Activated CD4-positive, alpha-beta memory T cell treated with anti-CD3 and anti-CD28 coated beads, Interleukin-2, amount 10 ng/mL, durations not matched to agents 7 days and 5 days (primary cell): ENCODE data around the gene REPS2. TPM values are rescaled to one million over a fixed set of nuclear protein-coding genes. Genes with fewer than 3 reads are reported as not detected.

Source experiments
- CTCF ChIA-PET: fragments of 350-600 bp; sonication (Branson Sonifier 250); formaldehyde crosslinking; loops from one replicate; lab custom pipeline; 2021; ENCODE audit warnings: antibody characterized with exemption, inconsistent platforms; lab: Charles Lee
- POLR2A ChIA-PET: fragments of 350-600 bp; sonication (Branson Sonifier 250); formaldehyde crosslinking; loops from one replicate; lab custom pipeline; 2021; ENCODE audit warnings: antibody characterized with exemption; lab: Charles Lee
- DNase-seq: peaks from one replicate; pipeline ENCODE4 v3.0.0-alpha.2; 2020
- H3K27ac Mint-ChIP-seq: one replicate; pipeline ENCODE4 v1.8.0; 2021; ENCODE audit warnings: mild to moderate bottlenecking, mixed read lengths
- H3K27me3 Mint-ChIP-seq: one replicate; pipeline ENCODE4 v1.8.0; 2021; ENCODE audit warnings: mixed read lengths
- H3K36me3 Mint-ChIP-seq: one replicate; pipeline ENCODE4 v1.8.0; 2021; ENCODE audit warnings: low read depth, mixed read lengths
- H3K4me1 Mint-ChIP-seq: one replicate; pipeline ENCODE4 v1.8.0; 2021; ENCODE audit warnings: mixed read lengths
- H3K4me3 Mint-ChIP-seq: one replicate; pipeline ENCODE4 v1.8.0; 2021; ENCODE audit warnings: mild to moderate bottlenecking, mixed read lengths
- H3K9me3 Mint-ChIP-seq: one replicate; pipeline ENCODE4 v1.8.0; 2021; ENCODE audit warnings: mixed read lengths
- total RNA-seq, 2 experiments: library from RNA; stranded (reverse); gene quantifications; one replicate each; pipeline ENCODE4 v1.2.3, GENCODE V29; 2021

The REPS2 gene
- total RNA-seq, 2 experiments from 2014 or later, result 0.10 TPM

- POLR2A ChIA-PET, result no interaction called here
- Mint-ChIP-seq H3K4me3 (no peak overlapping the region), H3K36me3 (no peaks in the 10 kb centered on the region), H3K27me3 (no peaks in the 10 kb centered on the region), H3K9me3 (no peaks in the 10 kb centered on the region), H3K4me1 (no peaks in the 10 kb centered on the region), H3K27ac (no peak overlapping the region)
- no peak for DNase-seq
- CTCF ChIA-PET, result no interaction called here
Observed at GRCh38 chrX:17095161-17095560, 148.7 kb downstream of the REPS2 start.

- H3K9me3 Mint-ChIP-seq, result no peaks in the 10 kb centered on the region
- no peaks in the 10 kb centered on the region for H3K36me3 Mint-ChIP-seq
- no peaks in the 10 kb centered on the region for H3K4me1 Mint-ChIP-seq
- H3K4me3 Mint-ChIP-seq, result no peak overlapping the region
- DNase-seq, result no peak
- CTCF ChIA-PET, result no interaction called here
- POLR2A ChIA-PET, result no interaction called here
- no peaks in the 10 kb centered on the region for H3K27me3 Mint-ChIP-seq
- no peak overlapping the region for H3K27ac Mint-ChIP-seq
Observed at GRCh38 chrX:17098516-17099247, 152.2 kb downstream of the REPS2 start.

DNA sequence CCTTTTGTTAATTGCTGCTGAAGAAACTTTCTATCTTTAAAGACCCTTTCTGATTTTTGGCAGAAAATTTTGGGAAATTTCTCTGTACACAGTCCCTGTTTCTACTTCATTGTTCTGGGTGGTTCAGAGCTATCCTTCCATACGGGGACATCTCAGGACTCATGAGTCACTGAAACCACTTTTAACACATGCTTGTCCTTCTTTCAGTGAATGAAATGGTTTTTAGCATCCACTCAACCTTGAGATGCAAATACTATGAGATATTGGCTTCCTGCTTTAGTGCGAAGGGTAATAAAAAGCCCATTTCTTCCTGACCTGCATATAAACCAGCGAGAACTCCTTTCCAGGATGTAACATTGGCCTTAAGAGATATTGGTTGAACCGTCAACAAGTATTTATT is 158.0 kb downstream of the REPS2 start:
- Mint-ChIP-seq H3K27me3 (no peaks in the 10 kb centered on the region), H3K4me1 (no peaks in the 10 kb centered on the region), H3K4me3 (no peak overlapping the region), H3K27ac (no peak overlapping the region), H3K36me3 (no peaks in the 10 kb centered on the region), H3K9me3 (no peaks in the 10 kb centered on the region)
- no peak for DNase-seq
- ChIA-PET POLR2A (no interaction called here), CTCF (no interaction called here)

- H3K27ac Mint-ChIP-seq, result no peak overlapping the region
- H3K4me1 Mint-ChIP-seq, result no peaks in the 10 kb centered on the region
- H3K27me3 Mint-ChIP-seq, result no peaks in the 10 kb centered on the region
- CTCF ChIA-PET, result no interaction called here
- H3K4me3 Mint-ChIP-seq, result no peak overlapping the region
- H3K36me3 Mint-ChIP-seq, result no peaks in the 10 kb centered on the region
- POLR2A ChIA-PET, result no interaction called here
- H3K9me3 Mint-ChIP-seq, result no peaks in the 10 kb centered on the region
- DNase-seq, result no peak
Observed at GRCh38 chrX:17120816-17121215, 174.4 kb downstream of the REPS2 start.

- no peak overlapping the region for H3K4me3 Mint-ChIP-seq
- no peak for DNase-seq
- ChIA-PET CTCF (no interaction called here), POLR2A (no interaction called here)
- H3K9me3 Mint-ChIP-seq, result no peaks in the 10 kb centered on the region
- H3K36me3 Mint-ChIP-seq, result no peaks in the 10 kb centered on the region
- no peaks in the 10 kb centered on the region for H3K4me1 Mint-ChIP-seq
- H3K27me3 Mint-ChIP-seq, result no peaks in the 10 kb centered on the region
- no peak overlapping the region for H3K27ac Mint-ChIP-seq
Observed at GRCh38 chrX:17154001-17154400, 207.5 kb downstream of the REPS2 start.

GRCh38 chrX:17160975-17161374 is 214.5 kb downstream of the REPS2 start:
- POLR2A ChIA-PET, result no interaction called here
- Mint-ChIP-seq H3K27me3 (no peaks in the 10 kb centered on the region), H3K36me3 (no peaks in the 10 kb centered on the region), H3K4me3 (no peak overlapping the region), H3K27ac (no peak overlapping the region), H3K4me1 (no peaks in the 10 kb centered on the region), H3K9me3 (peaks cover 2% of the 10 kb centered on the region)
- CTCF ChIA-PET, result no interaction called here
- no peak for DNase-seq

GRCh38 chrX:17161991-17162390 is 215.5 kb downstream of the REPS2 start:
- H3K27me3 Mint-ChIP-seq, result no peaks in the 10 kb centered on the region
- peaks cover 2% of the 10 kb centered on the region for H3K9me3 Mint-ChIP-seq
- no peak overlapping the region for H3K27ac Mint-ChIP-seq
- DNase-seq, result no peak
- POLR2A ChIA-PET, result no interaction called here
- H3K4me1 Mint-ChIP-seq, result no peaks in the 10 kb centered on the region
- H3K4me3 Mint-ChIP-seq, result no peak overlapping the region
- CTCF ChIA-PET, result no interaction called here
- no peaks in the 10 kb centered on the region for H3K36me3 Mint-ChIP-seq

GRCh38 chrX:17164079-17164478 is 217.6 kb downstream of the REPS2 start:
- POLR2A ChIA-PET, result no interaction called here
- CTCF ChIA-PET, result no interaction called here
- Mint-ChIP-seq H3K27ac (no peak overlapping the region), H3K36me3 (no peaks in the 10 kb centered on the region), H3K4me3 (no peak overlapping the region), H3K27me3 (no peaks in the 10 kb centered on the region), H3K9me3 (peaks cover 2% of the 10 kb centered on the region), H3K4me1 (no peaks in the 10 kb centered on the region)
- DNase-seq, result no peak

GRCh38 chrX:17164941-17165340 is 218.5 kb downstream of the REPS2 start:
- CTCF ChIA-PET, result no interaction called here
- no peak overlapping the region for H3K4me3 Mint-ChIP-seq
- H3K36me3 Mint-ChIP-seq, result no peaks in the 10 kb centered on the region
- POLR2A ChIA-PET, result no interaction called here
- H3K9me3 Mint-ChIP-seq, result peaks cover 2% of the 10 kb centered on the region
- no peak for DNase-seq
- no peaks in the 10 kb centered on the region for H3K27me3 Mint-ChIP-seq
- no peaks in the 10 kb centered on the region for H3K4me1 Mint-ChIP-seq
- no peak overlapping the region for H3K27ac Mint-ChIP-seq

DNA sequence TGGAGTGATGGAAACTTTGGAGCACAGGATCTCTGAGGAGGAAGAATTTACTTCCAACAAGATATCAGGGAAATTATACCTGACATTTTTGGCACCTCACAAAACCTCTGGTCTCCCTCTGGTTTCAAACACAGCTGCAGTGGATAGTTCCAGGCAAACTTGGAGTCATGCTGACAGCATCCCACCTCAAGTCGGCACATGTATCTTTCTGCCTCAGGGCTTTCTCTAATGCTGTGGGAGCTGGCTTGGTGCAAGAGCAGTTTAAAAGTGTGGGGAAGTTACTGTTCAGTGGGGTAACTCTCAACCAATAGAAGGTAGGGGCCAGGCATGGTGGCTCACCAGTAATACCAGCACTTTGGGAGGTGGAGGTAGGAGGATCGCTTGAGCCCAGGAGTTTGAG is 221.5 kb downstream of the REPS2 start:
- DNase-seq, result no peak
- no peak overlapping the region for H3K4me3 Mint-ChIP-seq
- no peaks in the 10 kb centered on the region for H3K9me3 Mint-ChIP-seq
- ChIA-PET POLR2A (no interaction called here), CTCF (no interaction called here)
- no peaks in the 10 kb centered on the region for H3K36me3 Mint-ChIP-seq
- no peak overlapping the region for H3K27ac Mint-ChIP-seq
- H3K4me1 Mint-ChIP-seq, result no peaks in the 10 kb centered on the region
- H3K27me3 Mint-ChIP-seq, result no peaks in the 10 kb centered on the region

- H3K4me1 Mint-ChIP-seq, result no peaks in the 10 kb centered on the region
- no peak overlapping the region for H3K4me3 Mint-ChIP-seq
- H3K9me3 Mint-ChIP-seq, result no peaks in the 10 kb centered on the region
- H3K36me3 Mint-ChIP-seq, result no peaks in the 10 kb centered on the region
- POLR2A ChIA-PET, result no interaction called here
- no peak overlapping the region for H3K27ac Mint-ChIP-seq
- no peaks in the 10 kb centered on the region for H3K27me3 Mint-ChIP-seq
- CTCF ChIA-PET, result no interaction called here
- DNase-seq, result no peak
Observed at GRCh38 chrX:17170973-17171372, 224.5 kb downstream of the REPS2 start.

DNA sequence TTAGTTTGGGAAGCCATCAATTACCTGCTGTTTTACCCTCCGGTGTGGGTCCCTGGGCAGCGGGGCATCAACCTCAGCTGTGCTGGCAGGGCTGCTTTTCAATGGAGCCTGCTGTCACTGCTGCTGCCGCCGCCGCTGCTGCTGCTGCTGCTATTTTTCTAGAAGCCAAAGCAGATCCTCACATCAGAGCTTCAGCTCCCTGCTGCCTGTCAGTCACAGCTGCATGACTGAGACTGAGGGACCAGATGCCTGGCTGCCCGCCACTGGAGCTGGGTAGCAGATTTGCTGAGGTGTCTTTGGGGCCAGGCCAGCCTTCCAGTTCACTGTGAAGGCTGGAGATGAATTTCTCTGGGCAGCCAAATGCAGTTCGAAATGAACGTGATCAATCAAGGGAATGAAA is 228.2 kb downstream of the REPS2 start:
- ChIA-PET POLR2A (no interaction called here), CTCF (no interaction called here)
- Mint-ChIP-seq H3K27ac (no peak overlapping the region), H3K36me3 (no peaks in the 10 kb centered on the region), H3K4me1 (no peaks in the 10 kb centered on the region), H3K4me3 (no peak overlapping the region), H3K27me3 (no peaks in the 10 kb centered on the region), H3K9me3 (no peaks in the 10 kb centered on the region)
- no peak for DNase-seq

- H3K27ac Mint-ChIP-seq, result no peak overlapping the region
- H3K36me3 Mint-ChIP-seq, result no peaks in the 10 kb centered on the region
- no peak for DNase-seq
- CTCF ChIA-PET, result no interaction called here
- no peaks in the 10 kb centered on the region for H3K4me1 Mint-ChIP-seq
- no peaks in the 10 kb centered on the region for H3K9me3 Mint-ChIP-seq
- POLR2A ChIA-PET, result no interaction called here
- no peak overlapping the region for H3K4me3 Mint-ChIP-seq
- H3K27me3 Mint-ChIP-seq, result no peaks in the 10 kb centered on the region
Observed at GRCh38 chrX:17182317-17182716, 235.9 kb downstream of the REPS2 start.

- ChIA-PET POLR2A (no interaction called here), CTCF (no interaction called here)
- Mint-ChIP-seq H3K27me3 (no peaks in the 10 kb centered on the region), H3K9me3 (no peaks in the 10 kb centered on the region), H3K36me3 (no peaks in the 10 kb centered on the region), H3K27ac (no peak overlapping the region), H3K4me3 (no peak overlapping the region), H3K4me1 (no peaks in the 10 kb centered on the region)
- DNase-seq, result no peak
Observed at GRCh38 chrX:17183566-17183965, 237.1 kb downstream of the REPS2 start.
